Hepatocyte (in vitro differentiated cells): ENCODE results near the gene APOBEC2. TPM values are rescaled to one million over a fixed set of nuclear protein-coding genes. Genes with fewer than 3 reads are reported as not detected.

Experiments
- DNase-seq: peaks from one replicate; pipeline ENCODE4 v3.0.0-alpha.2; 2016; ENCODE audit warnings: low spot score
- H2AFZ ChIP-seq: fragments of 200-600 bp; sonication (generic); 2 replicates; pipeline ENCODE4 v1.6.0; 2016; ENCODE audit warnings: antibody characterized with exemption, mild to moderate bottlenecking
- H3K27ac ChIP-seq: fragments of 200-600 bp; sonication (generic); 2 replicates; pipeline ENCODE4 v1.5.1; 2016; ENCODE audit warnings: mild to moderate bottlenecking
- H3K27me3 ChIP-seq: fragments of 200-600 bp; sonication (generic); 2 replicates; pipeline ENCODE4 v1.6.1; 2016
- H3K36me3 ChIP-seq: fragments of 200-600 bp; sonication (generic); replicated peaks from 2 replicates; pipeline ENCODE4 v1.5.1; 2016; ENCODE audit warnings: low read depth; ENCODE audit not compliant: insufficient read depth
- H3K4me1 ChIP-seq: fragments of 200-600 bp; sonication (generic); 2 replicates; pipeline ENCODE4 v1.5.1; 2016; ENCODE audit warnings: mild to moderate bottlenecking, moderate library complexity; ENCODE audit not compliant: insufficient read depth
- H3K4me2 ChIP-seq: fragments of 200-600 bp; sonication (generic); 2 replicates; pipeline ENCODE4 v1.6.0; 2016
- H3K4me3 ChIP-seq: fragments of 200-600 bp; sonication (generic); 2 replicates; pipeline ENCODE4 v1.5.1; 2016; ENCODE audit warnings: mild to moderate bottlenecking
- H3K79me2 ChIP-seq: fragments of 200-600 bp; sonication (generic); 2 replicates; pipeline ENCODE4 v1.6.0; 2017; ENCODE audit warnings: mild to moderate bottlenecking
- H3K9me2 ChIP-seq: fragments of 200-600 bp; sonication (generic); replicated peaks from 2 replicates; pipeline ENCODE4 v1.6.0; 2017; ENCODE audit warnings: mild to moderate bottlenecking; ENCODE audit not compliant: insufficient read depth
- H3K9me3 ChIP-seq: fragments of 200-600 bp; sonication (generic); 2 replicates; pipeline ENCODE4 v1.5.1; 2016; ENCODE audit warnings: low read depth, mild to moderate bottlenecking
- H4K20me1 ChIP-seq: fragments of 200-600 bp; sonication (generic); 2 replicates; pipeline ENCODE4 v1.6.0; 2016; ENCODE audit warnings: mild to moderate bottlenecking; ENCODE audit not compliant: insufficient read depth, poor library complexity, severe bottlenecking
- CTCF ChIP-seq: fragments of 200-600 bp; sonication (generic); IDR thresholded peaks from 2 replicates; pipeline ENCODE4 v1.5.1; 2016; ENCODE audit warnings: antibody characterized with exemption, mild to moderate bottlenecking; ENCODE audit not compliant: poor library complexity
- EZH2 ChIP-seq: fragments of 200-600 bp; sonication (generic); IDR thresholded peaks from 2 replicates; pipeline ENCODE4 v1.6.1; 2016; ENCODE audit warnings: antibody characterized with exemption, mild to moderate bottlenecking, borderline replicate concordance
- EZH2phosphoT487 ChIP-seq: fragments of 200-600 bp; sonication (generic); IDR thresholded peaks from one replicate; pipeline ENCODE4 v1.6.1; 2018; ENCODE audit warnings: antibody characterized with exemption, mild to moderate bottlenecking, low read depth, moderate library complexity; ENCODE audit not compliant: unreplicated experiment, severe bottlenecking
- WGBS: methylation state at CpG from one replicate; pipeline ENCODE4 v1.1.6; 2016; ENCODE audit warnings: low lambda C conversion rate; ENCODE audit errors: missing lambda C conversion rate; 5-methylcytosine and 5-hydroxymethylcytosine counted together
- polyA plus RNA-seq: library from polyadenylated mRNA; unstranded; fragments of >200 nt; fragmentation: Nextera tagmentation; extraction: Ambion mirVana; gene quantifications from 2 replicates; pipeline ENCODE4 v1.2.1, GENCODE V29; 2016
- total RNA-seq: library from RNA; depleted of rRNA; stranded (reverse); fragments of >200 nt; gene quantifications from 2 replicates; pipeline ENCODE4 v1.2.3, GENCODE V29; 2014

Gene APOBEC2
- total and polyA plus RNA-seq, 2 experiments from 2014 or later, result 2.8 to 2.9 TPM

GRCh38 chr6:41036601-41037000 lies 16.4 kb upstream of the APOBEC2 start:
- H3K4me2 ChIP-seq, result peak overlapping the region; percentile 63
- H3K36me3 ChIP-seq, result no peaks in the 10 kb centered on the region
- H3K4me3 ChIP-seq, result no peak overlapping the region
- peak overlapping the region; percentile 44 for H3K27ac ChIP-seq
- H3K9me3 ChIP-seq, result no peaks in the 10 kb centered on the region
- no peak overlapping the region for H2AFZ ChIP-seq
- TF ChIP-seq EZH2 (no peak), CTCF (no peak), EZH2phosphoT487 (no peak)
- H3K79me2 ChIP-seq, result peaks cover 36% of the 10 kb centered on the region
- DNase-seq, result no peak
- peaks cover 37% of the 10 kb centered on the region for H3K4me1 ChIP-seq
- no peaks in the 10 kb centered on the region for H4K20me1 ChIP-seq
- WGBS, result 84% methylated on average over 2 of the region's 2 CpGs
- no peaks in the 10 kb centered on the region for H3K27me3 ChIP-seq
- H3K9me2 ChIP-seq, result no peaks in the 10 kb centered on the region

GRCh38 chr6:41037107-41037900 lies 15.7 kb upstream of the APOBEC2 start:
- H3K27me3 ChIP-seq, result no peaks in the 10 kb centered on the region
- no peaks in the 10 kb centered on the region for H3K36me3 ChIP-seq
- no peaks in the 10 kb centered on the region for H4K20me1 ChIP-seq
- no peak for DNase-seq
- peaks cover 36% of the 10 kb centered on the region for H3K79me2 ChIP-seq
- H3K27ac ChIP-seq, result peak overlapping the region; percentile 44
- TF ChIP-seq EZH2phosphoT487 (no peak), EZH2 (no peak), CTCF (no peak)
- peaks cover 37% of the 10 kb centered on the region for H3K4me1 ChIP-seq
- H3K9me3 ChIP-seq, result no peaks in the 10 kb centered on the region
- H3K9me2 ChIP-seq, result no peaks in the 10 kb centered on the region
- no peak overlapping the region for H3K4me3 ChIP-seq
- peak overlapping the region; percentile 63 for H3K4me2 ChIP-seq
- H2AFZ ChIP-seq, result no peak overlapping the region
- 83% methylated on average over 13 of the region's 13 CpGs for WGBS

DNA sequence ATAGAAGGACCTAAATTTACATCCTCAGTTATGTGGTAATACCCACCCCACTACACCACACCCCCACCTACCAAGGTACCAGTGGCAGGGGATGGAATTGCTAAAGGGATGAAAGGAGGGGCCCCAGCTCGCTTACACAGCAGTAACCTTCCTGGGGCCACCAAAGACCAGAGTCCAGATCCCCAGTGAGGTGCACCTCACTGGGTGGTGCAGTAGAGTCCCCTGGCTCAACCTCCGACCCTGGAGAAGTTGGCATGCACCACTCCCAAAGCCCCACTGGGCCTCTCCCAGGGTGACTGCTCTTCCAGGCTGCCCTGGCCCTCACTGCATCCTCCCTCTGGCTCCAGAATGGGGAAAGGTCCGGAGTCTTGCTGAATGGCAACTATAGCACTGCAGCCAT lies 14.8 kb upstream of the APOBEC2 start:
- peak overlapping the region; percentile 63 for H3K4me2 ChIP-seq
- H3K36me3 ChIP-seq, result no peaks in the 10 kb centered on the region
- H3K27me3 ChIP-seq, result no peaks in the 10 kb centered on the region
- TF ChIP-seq CTCF (no peak), EZH2phosphoT487 (no peak), EZH2 (no peak)
- H3K4me1 ChIP-seq, result peaks cover 37% of the 10 kb centered on the region
- H3K27ac ChIP-seq, result peak overlapping the region; percentile 95
- 82% methylated on average over 3 of the region's 3 CpGs for WGBS
- no peaks in the 10 kb centered on the region for H3K9me2 ChIP-seq
- no peak overlapping the region for H2AFZ ChIP-seq
- no peak for DNase-seq
- peaks cover 36% of the 10 kb centered on the region for H3K79me2 ChIP-seq
- no peak overlapping the region for H3K4me3 ChIP-seq
- H3K9me3 ChIP-seq, result no peaks in the 10 kb centered on the region
- no peaks in the 10 kb centered on the region for H4K20me1 ChIP-seq
